ENCODE data around the gene SLC9A3.
"Not testable (repeated sequence)": the region's sequence is repeated elsewhere in the genome, so short reads cannot be mapped to it uniquely, and the experiment has no call there.

SLC9A3 gene

GRCh38 chr5:474840-475661 is 49.2 kb downstream of the SLC9A3 start:
- no peak for DNase-seq (ENCODE audit: low spot score)

GRCh38 chr5:474232-474839 is 49.9 kb downstream of the SLC9A3 start:
- not testable (repeated sequence) for DNase-seq (ENCODE audit: low spot score)

- DNase-seq (ENCODE audit: low spot score) = no peak
Observed at GRCh38 chr5:473551-474192, 50.6 kb downstream of the SLC9A3 start.

GRCh38 chr5:472656-473550 is 51.3 kb downstream of the SLC9A3 start:
- peak; percentile 89 for DNase-seq (ENCODE audit: low spot score)

- DNase-seq (ENCODE audit: low spot score) = peak; percentile 12
Observed at GRCh38 chr5:472076-472655, 52.1 kb downstream of the SLC9A3 start.

GRCh38 chr5:471750-472058 is 52.5 kb downstream of the SLC9A3 start:
- DNase-seq (ENCODE audit: low spot score) = no peak

GRCh38 chr5:470961-471749 is 53.1 kb downstream of the SLC9A3 start:
- no peak for DNase-seq (ENCODE audit: low spot score)

- no peak for DNase-seq (ENCODE audit: low spot score)
Observed at GRCh38 chr5:469752-470483, 54.3 kb downstream of the SLC9A3 start.

GRCh38 chr5:468401-468800 is 55.8 kb downstream of the SLC9A3 start:
- no peak for DNase-seq (ENCODE audit: low spot score)

GRCh38 chr5:466661-467310 is 57.5 kb downstream of the SLC9A3 start:
- no peak for DNase-seq (ENCODE audit: low spot score)

GRCh38 chr5:465591-466403 is 58.5 kb downstream of the SLC9A3 start:
- DNase-seq (ENCODE audit: low spot score) = no peak

- DNase-seq (ENCODE audit: low spot score) = no peak
Observed at GRCh38 chr5:464843-465590, 59.2 kb downstream of the SLC9A3 start.

GRCh38 chr5:464446-464842 is 59.8 kb downstream of the SLC9A3 start:
- DNase-seq (ENCODE audit: low spot score) = no peak

GRCh38 chr5:463952-464351 is 60.3 kb downstream of the SLC9A3 start:
- DNase-seq (ENCODE audit: low spot score) = no peak

- DNase-seq (ENCODE audit: low spot score) = no peak
Observed at GRCh38 chr5:463301-463700, 60.9 kb downstream of the SLC9A3 start.

- DNase-seq (ENCODE audit: low spot score) = no peak
Observed at GRCh38 chr5:462051-462481, 62.2 kb downstream of the SLC9A3 start.

GRCh38 chr5:460273-460625 is 64.0 kb downstream of the SLC9A3 start:
- no peak for DNase-seq (ENCODE audit: low spot score)

GRCh38 chr5:459562-460272 is 64.5 kb downstream of the SLC9A3 start:
- no peak for DNase-seq (ENCODE audit: low spot score)

All from Ammon's horn (tissue), 1 donor.